NOMO-1 treated with dmso at 0.1 percent for 144 hours (cell line): ENCODE measurements around the gene EIF6.
"Not testable (repeated sequence)": the region's sequence is repeated elsewhere in the genome, so short reads cannot be mapped to it uniquely, and the experiment has no call there.

Experiments
- DNase-seq: peaks from one replicate; lab custom pipeline; 2025; ENCODE audit not compliant: unreplicated experiment; lab: John Stamatoyannopoulos, UW

EIF6 gene

GRCh38 chr20:35284267-35284991 lies at the start of gene EIF6:
Gene EIF6 (minus strand): TSS chr20:35284772. CDS start chr20:35284487, 285 bp downstream.
- DNase-seq: peak; percentile 81

DNA sequence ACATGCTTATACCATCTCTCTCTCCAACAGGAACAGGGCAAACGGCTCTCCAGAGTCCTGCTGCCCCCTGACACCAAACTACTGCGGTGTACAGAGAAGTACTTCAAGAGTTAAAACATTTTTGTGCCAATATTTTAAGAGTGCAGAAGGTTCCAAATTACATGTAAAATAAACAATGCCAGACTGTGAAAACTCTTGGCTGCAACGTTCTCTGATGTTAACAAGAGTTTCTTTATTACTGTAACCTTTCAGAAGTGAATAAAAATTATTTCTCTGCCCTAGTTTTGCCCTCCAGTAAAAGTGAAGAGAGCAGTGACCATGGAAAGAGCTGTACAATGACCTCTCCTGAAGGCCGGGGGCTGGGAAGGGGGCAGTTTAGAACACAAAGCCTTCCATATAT lies 49.0 kb upstream of the EIF6 start:
- DNase-seq: no peak

DNA sequence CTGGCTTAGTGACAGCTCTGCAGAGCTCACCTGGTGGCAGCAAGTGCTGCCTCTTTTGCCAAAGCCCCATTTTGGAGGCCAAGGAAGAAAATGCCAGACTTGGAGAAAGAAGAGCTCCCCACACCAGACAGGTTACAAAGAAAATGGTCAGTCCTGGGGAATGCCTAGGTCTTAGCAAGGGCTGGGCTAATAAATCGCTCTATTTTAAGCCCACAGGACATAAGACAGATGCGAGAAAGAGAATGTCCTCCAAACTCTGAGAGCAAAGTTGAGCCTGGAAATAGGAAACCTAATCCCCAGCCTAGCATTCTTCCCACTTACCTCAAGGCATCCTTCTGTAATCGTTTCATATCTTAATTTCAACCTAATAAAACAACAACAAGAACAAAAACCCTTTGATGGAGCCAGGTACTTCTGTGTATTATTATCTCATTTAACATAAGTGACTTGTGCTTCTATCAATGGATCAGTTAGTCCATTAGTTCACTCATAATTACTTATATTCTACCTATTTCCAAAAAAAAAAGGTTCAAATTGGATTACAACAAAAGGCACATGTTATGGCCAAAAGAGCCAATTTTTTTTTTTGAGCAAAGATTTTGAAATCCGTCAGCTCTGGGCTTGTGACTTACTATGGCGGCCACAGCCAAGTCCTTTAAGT lies 48.1 kb upstream of the EIF6 start:
- no peak for DNase-seq

DNA sequence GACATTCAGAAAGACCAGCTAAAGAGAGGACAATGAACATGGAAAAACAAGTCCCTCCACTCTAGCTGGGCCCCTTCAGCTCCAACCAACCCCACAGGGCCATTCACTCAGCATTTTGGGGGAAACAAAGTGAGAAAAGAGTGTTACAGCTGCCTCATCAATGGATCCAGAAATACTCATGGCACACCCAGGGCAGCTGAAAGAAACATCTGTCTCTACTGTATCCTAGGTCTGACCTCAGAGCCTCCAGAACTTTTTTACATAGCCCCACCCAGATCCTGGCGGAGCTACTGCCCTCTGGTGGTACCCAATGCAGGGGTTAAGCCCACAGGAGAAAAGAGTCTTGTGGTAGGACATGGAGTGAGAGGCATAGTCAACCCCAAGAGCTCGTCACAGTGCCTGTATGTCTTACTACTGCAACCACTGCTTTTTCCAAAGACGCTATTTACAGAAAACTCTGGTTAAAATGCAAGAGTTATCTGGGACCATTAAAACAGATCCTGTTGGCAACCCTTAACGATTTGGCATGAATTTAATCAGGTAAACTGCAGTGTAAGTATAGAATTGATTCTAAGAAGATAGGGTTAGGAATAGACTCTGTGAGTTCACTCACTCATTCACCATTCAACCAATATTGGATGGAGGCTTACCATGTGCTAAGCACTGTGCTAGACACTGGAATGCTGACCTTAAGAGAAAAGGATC lies 45.0 kb upstream of the EIF6 start:
- DNase-seq: peak; percentile 33

DNA sequence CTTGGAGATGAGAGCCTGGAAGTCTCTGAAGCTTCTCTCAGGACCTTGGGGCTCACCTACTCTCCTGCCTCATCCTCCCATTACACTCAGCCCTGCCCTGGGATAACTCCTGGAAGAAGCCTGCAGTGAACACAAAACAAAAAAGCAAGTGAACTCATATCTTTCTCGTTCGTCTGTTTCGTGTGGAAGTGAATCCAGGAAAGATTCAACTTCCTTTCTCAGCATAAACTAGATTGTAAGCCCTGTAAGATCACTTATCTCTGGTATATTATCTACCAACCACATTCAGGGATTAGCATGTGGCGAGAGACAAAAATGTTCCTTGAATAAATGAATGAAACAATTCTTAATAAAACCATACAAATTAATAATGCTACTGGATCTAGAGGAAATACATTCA lies 44.1 kb upstream of the EIF6 start:
- DNase-seq: no peak

GRCh38 chr20:35328095-35328685 lies 43.6 kb upstream of the EIF6 start:
- DNase-seq: no peak

DNA sequence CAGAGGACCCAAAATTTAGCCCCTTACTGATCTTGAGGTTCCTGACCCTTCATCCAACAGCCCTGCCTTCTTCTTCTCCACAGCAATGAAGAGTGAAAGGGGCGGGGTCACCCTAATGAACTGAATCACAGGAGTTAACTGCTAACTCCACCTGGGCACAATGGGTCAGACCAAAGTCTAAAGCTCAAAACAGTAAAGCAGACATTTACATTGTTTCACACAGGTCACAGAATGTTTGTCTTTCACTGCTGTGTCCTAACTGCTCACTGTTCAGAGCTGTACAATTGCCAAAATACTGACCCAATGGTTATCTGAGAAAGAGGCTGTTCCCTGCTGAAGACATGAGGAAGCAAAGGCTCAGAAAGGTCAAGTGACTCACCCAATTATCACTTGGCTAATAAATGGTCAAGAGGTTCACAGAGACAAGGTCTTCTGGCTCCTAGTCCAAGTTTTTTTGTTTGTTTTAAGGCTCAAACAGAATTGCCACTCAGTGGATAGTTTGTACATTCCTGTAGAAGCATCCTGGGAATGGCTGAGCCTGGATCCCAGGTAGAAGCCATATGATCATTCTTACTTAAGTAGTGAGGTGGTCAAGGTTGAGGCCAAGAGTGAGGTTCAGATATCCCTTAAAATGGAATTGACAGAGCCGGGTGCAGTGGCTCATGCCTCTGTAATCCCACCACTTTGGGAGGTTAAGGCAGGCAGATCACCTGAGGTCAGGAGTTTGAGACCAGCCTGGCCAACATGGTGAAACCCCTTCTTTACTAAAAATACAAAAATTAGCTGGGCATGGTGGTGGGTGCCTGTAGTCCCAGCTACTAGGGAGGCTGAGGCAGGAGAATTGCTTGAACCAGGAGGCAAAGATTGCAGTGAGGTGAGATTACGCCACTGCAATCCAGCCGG lies 42.8 kb upstream of the EIF6 start:
- DNase-seq: no peak

DNA sequence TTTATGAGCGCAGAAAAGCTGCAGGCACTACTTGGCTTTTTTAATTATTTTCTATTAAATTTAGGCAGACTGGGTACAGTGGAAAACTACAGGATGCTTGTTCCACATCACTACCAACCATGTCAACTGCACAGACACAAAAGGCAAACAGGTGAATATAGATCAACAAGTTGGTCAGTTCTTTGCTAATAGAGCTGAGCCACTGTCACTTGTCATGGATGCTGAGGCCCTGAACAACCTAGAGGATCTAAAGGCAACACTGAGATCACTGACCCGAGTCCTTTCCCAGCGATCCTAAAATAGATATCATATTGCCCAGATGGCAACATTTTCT lies 42.1 kb upstream of the EIF6 start:
- no peak for DNase-seq

GRCh38 chr20:35326021-35326739 lies 41.6 kb upstream of the EIF6 start:
- peak; percentile 28 for DNase-seq

DNA sequence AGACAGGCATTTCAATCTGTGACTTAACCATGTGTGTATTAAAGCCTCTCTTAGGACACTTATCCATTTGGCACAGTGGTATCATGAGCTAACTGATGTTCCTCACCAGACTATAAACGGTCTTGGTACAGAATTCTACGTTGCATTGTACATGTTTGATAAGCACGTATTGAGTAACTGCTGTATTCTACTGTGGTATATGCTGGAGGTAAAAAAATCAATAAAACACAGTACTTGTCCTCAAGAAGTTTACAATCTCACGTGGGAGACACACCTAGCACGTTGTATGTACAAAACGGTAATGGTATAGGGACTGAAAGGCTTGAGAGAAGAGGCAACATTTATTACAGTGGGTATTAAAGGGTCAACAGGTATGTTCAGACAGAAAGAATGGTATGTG lies 40.8 kb upstream of the EIF6 start:
- no peak for DNase-seq

DNA sequence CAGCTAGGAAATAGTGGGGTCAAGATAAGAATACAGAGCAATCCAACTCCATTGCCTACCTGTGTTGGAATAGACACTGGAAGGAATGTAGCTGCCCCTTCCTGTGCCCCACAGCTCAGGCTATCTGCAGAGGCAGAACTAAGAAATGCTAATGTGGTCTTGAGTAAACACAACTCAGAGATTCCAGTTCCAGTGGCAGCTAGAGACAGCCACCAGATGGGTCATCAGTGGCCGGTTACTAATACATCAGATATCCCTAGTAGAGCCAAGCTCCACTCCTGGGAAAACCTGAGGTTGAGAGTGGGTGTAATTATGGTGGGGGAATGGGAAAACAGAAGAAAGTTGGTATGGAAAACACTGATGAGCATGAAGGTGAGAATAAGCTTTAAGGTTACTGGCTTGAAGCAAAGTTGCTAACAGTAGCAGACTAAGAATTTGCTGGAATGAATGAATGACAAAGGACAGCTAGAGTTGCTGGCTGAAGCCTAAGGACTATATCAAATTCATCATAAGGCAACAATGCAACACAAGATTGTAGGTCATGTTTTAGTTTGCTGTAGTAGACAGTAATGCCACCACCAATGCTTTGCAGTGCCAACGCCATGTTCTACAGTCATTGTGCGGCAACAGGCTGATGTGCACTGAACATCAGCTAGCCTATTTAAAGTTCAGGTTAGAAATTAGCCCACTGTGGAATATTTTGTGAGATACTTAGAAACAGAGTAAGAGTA lies 36.0 kb upstream of the EIF6 start:
- no peak for DNase-seq

- no peak for DNase-seq
Measured at GRCh38 chr20:35319871-35320197, 35.3 kb upstream of the EIF6 start.

GRCh38 chr20:35319192-35319870 lies 34.8 kb upstream of the EIF6 start:
- DNase-seq: no peak

- DNase-seq: no peak
Measured at GRCh38 chr20:35318502-35319157, 34.1 kb upstream of the EIF6 start.

DNA sequence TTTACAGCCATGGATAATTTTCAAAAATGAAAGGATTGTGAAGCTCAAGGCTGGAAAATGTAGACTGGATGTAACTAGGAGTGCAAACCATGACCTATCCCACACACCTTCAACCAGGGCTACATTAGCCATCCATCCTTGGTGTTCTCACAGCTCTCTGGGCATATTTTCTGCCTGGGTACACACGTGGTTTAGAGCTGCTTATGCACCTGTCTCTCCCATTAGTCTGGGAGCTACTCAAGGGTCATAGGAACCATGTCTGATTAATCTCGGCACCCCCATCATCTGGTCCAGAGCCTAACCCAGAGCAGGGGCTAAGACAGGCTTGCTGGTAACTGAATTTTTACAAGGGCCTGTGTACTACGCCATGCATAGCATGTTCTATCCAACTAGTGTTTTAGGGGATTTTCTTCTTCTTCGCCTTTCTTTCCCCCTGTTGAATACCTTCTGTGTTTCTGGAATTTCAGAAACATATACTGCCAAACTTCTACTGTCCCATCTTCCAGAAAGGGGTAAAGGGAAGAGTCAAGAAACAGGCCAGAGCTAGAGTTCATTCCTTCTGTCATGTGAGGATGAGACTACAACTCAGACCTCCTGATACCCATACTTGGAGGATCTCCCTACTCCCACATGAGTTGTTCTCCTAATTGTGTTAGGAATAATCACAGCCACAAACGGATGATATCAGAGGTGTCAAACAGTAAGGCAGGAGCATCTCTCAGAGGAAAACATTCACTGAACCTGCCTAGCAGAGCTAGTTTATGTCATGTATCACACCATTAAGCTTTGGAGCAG lies 33.0 kb upstream of the EIF6 start:
- no peak for DNase-seq

DNA sequence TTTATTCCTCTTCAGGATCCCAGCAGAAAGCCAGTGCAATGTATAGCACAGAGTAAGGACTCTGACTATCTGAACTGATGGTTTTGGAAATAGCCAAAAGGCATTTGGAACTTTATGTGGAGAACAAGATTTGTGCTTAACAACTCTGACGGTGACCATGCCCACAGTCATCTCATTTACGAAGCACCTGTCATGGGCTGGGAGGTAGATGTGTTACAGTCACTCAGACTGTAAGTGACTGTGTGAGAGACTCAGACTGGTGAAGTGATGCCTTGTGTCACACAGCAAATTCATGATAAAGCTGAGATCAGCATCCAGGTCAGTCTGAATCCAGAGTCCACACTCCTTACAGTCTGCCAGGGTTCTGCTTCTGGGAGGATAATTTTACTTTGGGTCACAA lies 31.5 kb upstream of the EIF6 start:
- DNase-seq: no peak

GRCh38 chr20:35315632-35316020 lies 31.1 kb upstream of the EIF6 start:
- not testable (repeated sequence) for DNase-seq
